Stimulated activated CD4-positive, alpha-beta T cell treated with anti-CD3 and anti-CD28 coated beads, Interleukin-1b, Interleukin-23, amount 100 ng/mL, for 4 hours (primary cell): ENCODE data around the gene LRRC47.
"Not testable (repeated sequence)": the region's sequence is repeated elsewhere in the genome, so short reads cannot be mapped to it uniquely, and the experiment has no call there.

Source experiments
- DNase-seq, 2 donors: peaks; one replicate each; pipeline ENCODE4 v3.0.0-alpha.2; 2020; ENCODE audit warnings: low read depth in 2 of 2

LRRC47 gene

DNA sequence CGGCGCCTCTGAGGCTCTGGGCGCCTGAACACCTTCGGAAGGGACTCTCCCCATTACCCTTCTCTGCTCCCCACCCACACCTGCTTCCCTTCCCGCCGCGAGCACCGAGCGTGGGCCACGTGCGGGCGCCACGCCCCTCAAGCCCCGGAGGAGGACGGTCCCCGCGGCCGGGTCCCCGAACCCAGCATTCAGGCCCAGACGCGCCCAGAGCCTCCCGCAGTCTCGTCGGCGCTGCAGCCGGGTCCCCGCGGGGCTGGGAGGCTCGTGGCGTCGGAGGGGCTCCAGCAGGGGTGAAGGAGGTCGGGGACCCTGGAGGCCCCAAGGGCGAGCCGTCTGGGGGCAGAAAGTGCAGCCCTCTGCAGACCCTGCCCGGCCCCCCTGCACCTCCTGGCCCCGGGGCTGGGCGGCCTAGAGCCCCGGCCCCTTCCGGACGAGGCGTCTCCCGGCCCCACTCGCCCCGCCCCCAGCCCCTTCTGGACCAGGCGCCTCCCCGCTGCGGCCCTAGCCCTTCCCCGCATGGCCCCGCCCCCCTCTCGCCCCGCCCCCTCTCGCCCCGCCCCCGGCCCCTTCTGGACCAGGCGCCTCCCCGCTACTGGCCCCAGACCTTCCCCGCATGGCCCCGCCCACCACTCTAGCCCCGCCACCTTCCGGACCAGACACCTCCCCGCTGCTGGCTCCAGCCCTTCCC is 24.1 kb downstream of the LRRC47 start:
- DNase-seq, result peak; percentile 72 to 83

DNA sequence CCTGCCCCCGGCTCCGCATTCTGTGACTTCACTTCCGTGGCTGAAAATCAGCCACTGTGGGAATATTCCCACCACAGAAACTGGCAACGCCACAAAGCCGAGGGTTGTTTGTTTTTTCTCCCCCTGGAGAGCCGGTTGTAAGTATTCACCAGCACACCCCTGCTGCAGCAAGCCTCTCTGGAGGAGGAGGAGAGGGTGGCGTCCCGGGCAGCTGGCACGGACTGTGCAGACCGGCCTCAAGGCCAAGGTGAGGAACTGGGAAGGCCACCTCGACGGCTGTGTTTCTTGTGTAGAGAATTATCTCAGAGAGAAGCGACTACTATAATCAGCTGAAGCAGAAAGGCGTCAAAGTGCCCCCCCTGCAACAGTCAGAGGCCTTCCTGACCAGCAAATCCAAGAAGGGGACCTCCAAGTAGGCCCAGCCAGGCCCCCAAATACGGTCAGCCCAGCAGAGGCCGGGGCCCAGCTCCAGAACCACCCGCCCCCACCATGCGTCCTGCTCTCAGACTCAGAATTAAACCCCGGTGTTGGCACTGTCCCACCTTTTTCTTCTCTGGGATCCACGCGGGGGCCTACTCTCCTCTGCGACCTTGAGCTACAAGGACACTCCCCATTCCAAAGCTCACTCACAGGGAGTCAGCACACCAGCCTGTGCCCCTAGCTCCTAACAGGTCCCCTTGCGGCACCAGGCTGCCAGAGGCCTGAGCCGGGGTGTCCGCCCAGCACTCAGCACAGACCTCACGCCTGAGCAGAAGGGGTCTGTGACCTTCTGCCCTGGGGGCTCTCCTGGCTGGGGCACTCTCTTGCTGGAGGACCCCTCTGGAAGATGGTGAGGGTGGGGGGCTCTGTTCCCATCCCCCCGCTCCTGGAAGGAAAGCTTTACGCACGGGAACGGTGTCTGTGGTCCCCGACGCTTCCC is 24.9 kb downstream of the LRRC47 start:
- no peak for DNase-seq

- no peak for DNase-seq
These were observed 26.1 kb downstream of the LRRC47 start for GRCh38 chr1:3770047-3770765.

DNA sequence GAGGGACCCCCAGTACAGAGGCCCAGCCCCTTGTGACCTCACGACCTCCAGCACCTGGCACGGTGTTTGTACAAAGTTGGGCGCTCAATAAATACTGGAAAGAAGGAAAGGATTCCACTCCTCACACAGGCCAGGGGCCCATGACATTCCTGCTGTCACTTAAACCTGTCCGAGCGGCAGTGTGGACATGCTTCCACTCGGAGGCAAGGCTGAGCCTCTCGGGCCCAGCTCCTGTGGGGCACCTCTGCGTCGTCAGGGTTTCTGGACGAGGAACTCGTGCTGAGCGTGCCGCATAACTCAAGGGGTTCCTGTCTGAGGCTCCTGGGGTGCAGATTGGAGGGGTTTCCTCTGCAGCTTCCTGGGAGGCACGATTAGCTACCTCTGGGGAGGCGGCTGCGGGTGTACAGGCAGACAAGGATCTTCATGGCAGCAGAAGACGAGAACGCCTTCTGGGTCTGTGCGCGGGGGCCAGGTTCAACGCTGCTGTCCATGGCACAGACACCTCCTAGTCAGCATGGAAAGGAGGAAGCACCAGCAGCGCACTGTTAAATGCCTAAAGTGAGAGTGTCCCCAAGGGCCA is 27.4 kb downstream of the LRRC47 start:
- DNase-seq, result no peak

DNA sequence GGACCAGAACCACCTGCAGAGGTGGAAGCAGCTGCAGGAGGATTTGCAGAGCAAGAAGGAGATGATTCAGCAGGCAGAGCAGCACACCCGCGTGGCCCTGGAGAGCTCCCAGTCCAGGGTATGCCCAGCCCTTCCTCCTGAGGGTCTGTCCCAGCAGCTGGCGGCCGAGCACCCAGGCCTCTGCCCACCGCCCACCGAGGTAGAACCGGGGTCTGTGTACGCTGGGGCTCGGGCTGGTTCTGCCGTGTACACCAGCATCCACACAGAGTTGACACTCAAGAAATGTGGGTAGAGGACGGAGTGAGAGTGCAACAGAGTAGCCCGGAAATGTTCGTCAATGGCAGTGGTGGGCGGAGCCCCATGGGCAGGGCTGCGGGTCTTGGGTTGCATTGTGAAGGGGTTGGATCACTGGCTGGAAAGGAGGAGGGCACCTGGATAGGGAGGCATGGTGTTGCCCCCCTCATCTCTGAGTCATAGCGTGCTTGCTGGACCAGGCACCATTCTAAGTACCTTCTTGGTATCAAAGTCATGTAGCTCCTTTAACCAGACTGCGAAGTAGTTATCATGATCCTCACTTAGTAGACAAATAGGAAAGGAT is 28.9 kb downstream of the LRRC47 start:
- DNase-seq, result no peak

DNA sequence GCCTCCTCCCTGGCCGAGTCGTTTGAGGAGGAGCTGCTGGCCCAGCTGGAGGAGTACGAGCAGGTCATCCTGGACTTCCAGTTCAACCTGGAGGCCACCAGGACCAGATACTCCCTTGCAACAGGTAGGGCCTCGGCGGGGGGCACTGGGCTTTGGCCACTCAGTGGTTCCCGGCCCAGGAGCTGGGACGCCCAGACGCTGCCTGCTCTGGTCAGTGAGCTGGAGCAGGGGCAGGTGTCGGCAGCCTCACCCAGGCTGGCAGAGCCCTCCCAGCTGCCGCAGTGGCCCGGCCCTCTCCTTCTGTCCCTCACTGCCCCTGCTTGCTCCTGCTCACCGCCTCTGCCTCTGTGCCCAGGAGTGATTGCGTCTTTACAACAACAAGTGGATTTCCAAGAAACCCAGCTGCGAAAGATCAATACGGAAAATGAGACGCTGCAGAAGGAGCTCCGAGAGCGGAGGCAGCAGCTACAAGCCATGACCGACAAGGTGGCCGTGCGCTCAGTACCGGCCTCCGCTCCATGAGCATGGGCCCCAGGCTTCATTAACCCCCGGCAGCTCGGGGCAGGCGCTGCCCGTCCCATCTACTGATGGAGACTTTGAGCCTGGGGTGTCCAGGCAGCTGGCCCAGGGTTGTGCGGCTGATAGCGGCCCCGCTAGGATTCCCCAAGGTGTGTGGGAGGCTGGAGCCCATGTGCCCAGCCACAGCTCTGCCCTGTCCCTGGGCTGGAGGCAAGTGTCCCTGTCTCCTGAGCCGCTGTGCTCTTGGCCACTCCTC is 32.8 kb downstream of the LRRC47 start:
- no peak for DNase-seq

DNA sequence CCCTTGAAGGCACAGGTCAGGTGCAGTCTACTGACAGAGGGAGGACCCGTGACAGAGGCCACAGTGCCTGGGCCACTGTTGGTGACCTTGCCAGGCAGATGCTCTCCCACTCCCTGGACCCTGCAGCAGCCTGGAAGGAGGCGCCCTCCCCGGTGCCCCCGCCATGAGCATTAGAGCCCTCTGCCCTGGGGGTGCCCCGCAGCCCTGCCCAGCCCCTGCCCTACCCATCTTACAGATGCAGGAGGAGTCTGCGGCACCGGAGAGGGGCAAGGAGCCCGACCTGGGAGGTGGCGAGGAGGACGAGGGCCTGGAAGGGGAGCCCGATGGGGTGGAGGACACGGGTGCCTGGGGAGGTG is 33.4 kb downstream of the LRRC47 start:
- no peak for DNase-seq

GRCh38 chr1:3762151-3762872 is 34.0 kb downstream of the LRRC47 start:
- DNase-seq, result no peak

GRCh38 chr1:3761296-3762010 is 34.8 kb downstream of the LRRC47 start:
- no peak for DNase-seq

DNA sequence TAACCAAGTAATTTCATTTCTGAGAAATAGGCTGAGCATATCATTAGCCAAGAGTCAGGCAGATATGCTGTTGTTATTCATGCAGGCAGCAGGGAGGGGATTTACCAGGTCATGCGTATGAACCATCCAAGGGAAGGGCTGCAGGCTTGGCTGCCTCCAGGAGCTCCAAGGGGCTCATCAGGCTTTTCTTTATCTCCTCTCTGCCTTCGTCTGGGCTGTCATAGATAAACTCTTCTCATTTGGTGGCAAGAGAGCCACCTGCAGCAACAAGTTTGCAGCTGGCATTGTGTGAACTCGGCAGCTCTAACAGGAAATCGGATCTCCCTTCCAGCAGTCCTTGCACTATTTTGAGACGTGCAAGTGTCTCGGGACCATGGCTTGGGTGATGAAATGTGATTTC is 36.5 kb downstream of the LRRC47 start:
- DNase-seq, result no peak

GRCh38 chr1:3759164-3759563 is 37.1 kb downstream of the LRRC47 start:
- no peak for DNase-seq

GRCh38 chr1:3756394-3756793 is 39.9 kb downstream of the LRRC47 start:
- DNase-seq, result no peak

GRCh38 chr1:3753656-3754454 is 42.4 kb downstream of the LRRC47 start:
- no peak for DNase-seq

- DNase-seq, result no peak
These were observed 43.8 kb downstream of the LRRC47 start, which contains the start of gene CCDC27 for GRCh38 chr1:3752400-3752945. TSS of gene CCDC27 (plus strand) at chr1:3752450. CDS start at chr1:3752482, 32 bp downstream.

DNA sequence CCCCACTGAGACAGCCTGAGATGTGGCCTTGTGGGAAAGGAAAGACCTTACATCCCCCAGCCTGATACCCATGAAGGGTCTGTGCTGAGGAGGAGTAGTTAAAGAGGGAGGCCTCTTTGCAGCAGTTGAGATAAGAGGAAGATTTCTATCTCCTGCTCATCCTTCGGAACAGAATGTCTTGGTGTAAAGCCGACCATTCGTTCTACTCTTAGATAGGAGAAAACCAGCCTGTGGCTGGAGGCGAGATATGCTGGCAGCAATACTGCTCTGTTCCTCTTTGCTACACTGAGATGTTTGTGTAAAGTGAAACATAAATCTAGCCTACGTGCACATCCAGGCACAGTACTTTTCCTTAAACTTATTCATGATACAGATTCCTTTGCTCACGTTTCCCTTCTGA is 45.6 kb downstream of the LRRC47 start:
- no peak for DNase-seq

GRCh38 chr1:3749512-3749911 is 46.8 kb downstream of the LRRC47 start:
- no peak for DNase-seq

DNA sequence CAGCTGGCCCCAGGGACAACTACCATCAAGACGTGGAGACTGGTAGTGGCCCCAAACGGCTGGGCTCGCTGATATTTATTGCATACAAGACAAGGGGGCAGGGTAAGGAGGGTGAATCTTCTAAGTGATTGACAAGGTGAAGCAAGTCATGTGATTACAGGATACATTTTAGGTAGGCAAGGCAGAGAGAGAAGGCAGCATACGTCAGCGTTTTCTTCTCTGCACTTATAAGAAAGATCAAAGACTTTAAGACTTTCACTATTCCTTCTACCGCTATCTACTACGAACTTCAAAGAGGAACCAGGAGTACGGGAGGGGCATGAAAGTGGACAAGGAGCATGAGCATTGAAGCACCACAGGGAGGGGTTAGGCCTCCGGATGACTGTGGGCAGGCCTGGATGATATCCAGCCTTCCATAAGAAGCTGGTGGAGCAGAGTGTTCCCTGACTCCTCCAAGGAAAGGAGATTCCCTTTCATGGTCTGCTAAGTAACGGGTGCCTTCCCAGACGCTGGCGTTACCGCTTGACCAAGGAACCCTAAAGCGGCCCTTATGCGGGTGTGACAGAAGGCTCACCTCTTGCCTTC is 47.9 kb downstream of the LRRC47 start:
- DNase-seq, result not testable (repeated sequence)

DNA sequence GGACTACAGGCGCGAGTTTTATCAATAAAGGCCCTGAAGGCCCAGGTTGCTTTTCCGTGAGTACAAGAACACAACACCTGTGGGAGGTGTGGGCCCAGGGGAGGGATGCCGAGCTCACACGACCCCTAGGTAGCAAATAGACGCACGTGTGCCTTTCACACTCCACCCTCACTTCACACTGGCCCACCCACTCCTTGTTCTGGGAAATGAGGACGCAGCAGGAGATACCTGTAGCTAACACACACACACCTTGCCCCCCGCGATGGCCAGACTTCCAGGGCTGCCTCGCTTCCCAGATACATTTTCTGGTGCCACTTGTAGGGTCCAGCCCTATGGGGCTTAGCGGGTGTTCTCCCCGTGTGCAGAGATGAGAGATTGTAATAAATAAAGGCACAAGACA is 48.4 kb downstream of the LRRC47 start:
- no peak for DNase-seq
